Measurements from ENCODE around the gene NFIA. TPM values are rescaled to one million over a fixed set of nuclear protein-coding genes. Genes with fewer than 3 reads are reported as not detected.

The NFIA gene
- total and polyA plus RNA-seq, 2 donors (not counting 1 experiment from before 2014, with no cell fraction given), result 0.28 to 0.54 TPM

DNA sequence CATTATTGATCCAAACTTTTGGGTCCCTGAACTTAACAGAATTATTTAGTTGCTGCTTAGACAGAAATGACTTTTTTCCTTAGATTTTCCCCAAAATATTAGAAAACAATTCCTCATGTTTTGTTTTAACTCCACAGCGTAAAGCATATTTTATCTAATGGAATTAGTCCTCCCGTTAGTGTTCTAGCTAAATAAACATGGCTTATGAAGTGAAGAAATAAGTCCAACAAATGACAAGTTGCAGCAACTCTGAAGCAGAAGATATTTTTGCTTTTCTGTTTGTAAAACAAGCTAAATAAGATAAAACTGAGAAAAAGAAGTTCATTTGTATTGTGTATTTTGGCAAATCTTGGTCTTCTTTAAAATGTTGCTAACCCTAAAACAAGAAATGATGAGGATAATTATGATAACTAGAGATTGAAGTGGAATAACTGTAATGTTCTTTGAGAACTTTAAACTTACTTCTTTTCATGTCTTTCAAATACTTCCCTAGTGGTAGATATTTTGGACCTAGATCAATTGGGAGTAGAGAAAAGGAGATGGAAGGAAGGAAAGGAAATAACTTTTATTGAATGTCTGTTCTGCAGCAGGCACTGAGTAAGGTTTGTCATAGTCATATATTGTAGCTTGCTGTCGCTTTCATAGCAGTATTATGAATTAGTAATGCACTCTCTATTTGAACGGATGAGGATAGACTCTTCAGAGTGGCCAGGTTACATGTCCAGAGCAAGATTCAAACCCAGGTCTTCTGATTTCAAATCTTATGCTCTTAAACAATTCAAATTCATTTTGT, 12.5 kb downstream of the NFIA start:
- POLR2A ChIA-PET, result interaction anchor here (1.2 kb wide), 1 partner anchor 45 kb away, joined by 3 read pairs; no protein-coding TSS in a partner anchor
- CTCF ChIA-PET, result no interaction called here
- Histone ChIP-seq H3K4me1 (ENCODE audit: control insufficient read depth in 2 of 2, insufficient read depth in 2 of 2, low read length in 2 of 2) (no peaks in the 10 kb centered on the region), H3K9ac (ENCODE audit: low read length) (no peak overlapping the region), H3K27ac (ENCODE audit: low read length in 2 of 2) (no peak overlapping the region), H3K9me3 (ENCODE audit: control extremely low read depth in 1 of 3, control insufficient read depth in 2 of 3, insufficient read depth in 1 of 3, low read length in 2 of 3) (no peaks in the 10 kb centered on the region), H3K79me2 (ENCODE audit: control insufficient read depth, insufficient read depth, low read length) (no peaks in the 10 kb centered on the region), H3K36me3 (replicated peaks in 1 of 2; ENCODE audit: control extremely low read depth in 1 of 2, control insufficient read depth in 1 of 2, extremely low read depth in 1 of 2, insufficient read depth in 2 of 2, low read length in 1 of 2) (no peaks in the 10 kb centered on the region), H2AFZ (ENCODE audit: insufficient read depth, low read depth, low read length, poor library complexity, severe bottlenecking) (no peak overlapping the region), H4K20me1 (ENCODE audit: control insufficient read depth, insufficient read depth, low read length, poor library complexity, severe bottlenecking) (no peaks in the 10 kb centered on the region), H3K27me3 (replicated peaks in 1 of 4; ENCODE audit: control extremely low read depth in 1 of 4, control insufficient read depth in 3 of 4, insufficient read depth in 4 of 4, low read length in 3 of 4) (peaks cover 0 to 9% (median 0%) of the 10 kb centered on the region in 4 experiments), H3K4me2 (replicated peaks; ENCODE audit: low read depth, low read length, poor library complexity, severe bottlenecking) (no peak overlapping the region), H3K4me3 (ENCODE audit: control extremely low read depth in 1 of 5, extremely low read depth in 1 of 5, insufficient read depth in 1 of 5, low read depth in 2 of 5, low read length in 4 of 5) (no peak overlapping the region)
- no peaks in the 10 kb centered on the region for H3K9me3 Mint-ChIP-seq (ENCODE audit: insufficient read depth)
- WGBS (ENCODE audit: insufficient coverage), result 63% methylated on average over 1 of the region's 4 CpGs
- no peaks in the 10 kb centered on the region for H3K4me1 Mint-ChIP-seq
- peaks cover 23% of the 10 kb centered on the region for H3K27me3 Mint-ChIP-seq
- no peak overlapping the region for H3K27ac Mint-ChIP-seq
- TF ChIP-seq, protein P1, sequence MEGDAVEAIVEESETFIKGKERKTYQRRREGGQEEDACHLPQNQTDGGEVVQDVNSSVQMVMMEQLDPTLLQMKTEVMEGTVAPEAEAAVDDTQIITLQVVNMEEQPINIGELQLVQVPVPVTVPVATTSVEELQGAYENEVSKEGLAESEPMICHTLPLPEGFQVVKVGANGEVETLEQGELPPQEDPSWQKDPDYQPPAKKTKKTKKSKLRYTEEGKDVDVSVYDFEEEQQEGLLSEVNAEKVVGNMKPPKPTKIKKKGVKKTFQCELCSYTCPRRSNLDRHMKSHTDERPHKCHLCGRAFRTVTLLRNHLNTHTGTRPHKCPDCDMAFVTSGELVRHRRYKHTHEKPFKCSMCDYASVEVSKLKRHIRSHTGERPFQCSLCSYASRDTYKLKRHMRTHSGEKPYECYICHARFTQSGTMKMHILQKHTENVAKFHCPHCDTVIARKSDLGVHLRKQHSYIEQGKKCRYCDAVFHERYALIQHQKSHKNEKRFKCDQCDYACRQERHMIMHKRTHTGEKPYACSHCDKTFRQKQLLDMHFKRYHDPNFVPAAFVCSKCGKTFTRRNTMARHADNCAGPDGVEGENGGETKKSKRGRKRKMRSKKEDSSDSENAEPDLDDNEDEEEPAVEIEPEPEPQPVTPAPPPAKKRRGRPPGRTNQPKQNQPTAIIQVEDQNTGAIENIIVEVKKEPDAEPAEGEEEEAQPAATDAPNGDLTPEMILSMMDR (IDR thresholded peaks at IDR 0.05), result no peak
- TF ChIP-seq EZH2 (IDR thresholded peaks at IDR 0.05; ENCODE audit: borderline replicate concordance, insufficient read depth, low read depth, low read length, poor library complexity, severe bottlenecking), result no peak
- intact Hi-C loops (cut with micrococcal nuclease), result no loop called here
- no peak for ATAC-seq (ENCODE audit: low read depth)
- no peak for DNase-seq
- no peak overlapping the region for H3K4me3 Mint-ChIP-seq

DNA sequence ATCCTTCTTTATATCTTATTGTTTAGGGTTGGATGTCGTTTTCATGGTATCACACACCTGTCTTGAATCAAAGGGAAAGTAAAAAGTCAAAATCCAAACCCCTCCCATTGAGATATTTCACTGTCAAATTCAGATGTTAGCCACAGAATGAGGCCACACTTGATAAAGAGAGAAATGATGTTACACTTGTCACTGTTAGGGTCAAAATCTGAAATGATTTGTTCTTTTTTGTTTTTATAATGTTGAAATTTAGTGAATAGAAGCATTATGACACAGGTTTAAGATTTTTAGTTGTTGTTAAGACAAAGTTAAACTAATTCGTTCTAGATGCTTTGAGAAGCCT, 13.1 kb downstream of the NFIA start:
- intact Hi-C loops (cut with micrococcal nuclease), result no loop called here
- no peaks in the 10 kb centered on the region for H3K4me1 Mint-ChIP-seq
- no CpG with 5 or more reads among the region's 2 CpGs for WGBS (ENCODE audit: insufficient coverage)

More for the DNA sequence above, 13.1 kb downstream of the NFIA start:
- TF ChIP-seq, protein P1 (IDR thresholded peaks at IDR 0.05), result no peak
- TF ChIP-seq EZH2 (IDR thresholded peaks at IDR 0.05; ENCODE audit: borderline replicate concordance, insufficient read depth, low read depth, low read length, poor library complexity, severe bottlenecking), result no peak
- H3K36me3 ChIP-seq (replicated peaks in 1 of 2; ENCODE audit: control extremely low read depth in 1 of 2, control insufficient read depth in 1 of 2, extremely low read depth in 1 of 2, insufficient read depth in 2 of 2, low read length in 1 of 2), result no peaks in the 10 kb centered on the region
- no peaks in the 10 kb centered on the region for H3K9me3 Mint-ChIP-seq (ENCODE audit: insufficient read depth)
- no peak overlapping the region for H3K9ac ChIP-seq (ENCODE audit: low read length)
- peaks cover 0 to 9% (median 0%) of the 10 kb centered on the region in 4 experiments for H3K27me3 ChIP-seq (replicated peaks in 1 of 4; ENCODE audit: control extremely low read depth in 1 of 4, control insufficient read depth in 3 of 4, insufficient read depth in 4 of 4, low read length in 3 of 4)
- no peaks in the 10 kb centered on the region for H4K20me1 ChIP-seq (ENCODE audit: control insufficient read depth, insufficient read depth, low read length, poor library complexity, severe bottlenecking)
- ChIA-PET POLR2A (no interaction called here), CTCF (no interaction called here)
- no peaks in the 10 kb centered on the region for H3K9me3 ChIP-seq (ENCODE audit: control extremely low read depth in 1 of 3, control insufficient read depth in 2 of 3, insufficient read depth in 1 of 3, low read length in 2 of 3)
- H3K79me2 ChIP-seq (ENCODE audit: control insufficient read depth, insufficient read depth, low read length), result no peaks in the 10 kb centered on the region
- ATAC-seq (ENCODE audit: low read depth), result no peak
- peaks cover 22% of the 10 kb centered on the region for H3K27me3 Mint-ChIP-seq
- no peak overlapping the region for H3K4me3 ChIP-seq (ENCODE audit: control extremely low read depth in 1 of 5, extremely low read depth in 1 of 5, insufficient read depth in 1 of 5, low read depth in 2 of 5, low read length in 4 of 5)
- no peak overlapping the region for H3K4me3 Mint-ChIP-seq
- no peak overlapping the region for H2AFZ ChIP-seq (ENCODE audit: insufficient read depth, low read depth, low read length, poor library complexity, severe bottlenecking)
- H3K4me2 ChIP-seq (replicated peaks; ENCODE audit: low read depth, low read length, poor library complexity, severe bottlenecking), result no peak overlapping the region
- no peak overlapping the region for H3K27ac Mint-ChIP-seq
- DNase-seq, result no peak
- H3K4me1 ChIP-seq (ENCODE audit: control insufficient read depth in 2 of 2, insufficient read depth in 2 of 2, low read length in 2 of 2), result no peaks in the 10 kb centered on the region
- no peak overlapping the region for H3K27ac ChIP-seq (ENCODE audit: low read length in 2 of 2)

Data from B cell (primary cell).